GM12878 (cell line): ENCODE measurements around the gene LRRC58. TPM values are rescaled to one million over a fixed set of nuclear protein-coding genes. Genes with fewer than 3 reads are reported as not detected.

Experiments
- ATAC-seq: fragments of 200-7000 bp; cut with Tn5 transposase; 3 replicates; pipeline ENCODE4 v1.9.1; 2020; ENCODE audit warnings: mild to moderate bottlenecking, moderate library complexity
- BruUV-seq: library from RNA; stranded (reverse); fragments of 400-500 nt; replicated peaks from 2 replicates; lab custom pipeline; 2021; lab: Mats Ljungman, UMichigan
- CTCF ChIA-PET: fragments of 300-600 bp; sonication (Branson Sonifier 250); formaldehyde crosslinking; extraction: SDS; loops from one replicate; lab custom pipeline; 2021; ENCODE audit warnings: inconsistent platforms; lab: Yijun Ruan, JAX
- POLR2A ChIA-PET: fragments of 350-600 bp; formaldehyde crosslinking; extraction: SDS; loops from one replicate; lab custom pipeline; 2021; ENCODE audit warnings: inconsistent platforms; lab: Charles Lee
- RAD21 ChIA-PET: fragments of 300-600 bp; sonication (Branson Sonifier 250); formaldehyde crosslinking; loops from one replicate; lab custom pipeline; 2023; ENCODE audit warnings: antibody characterized with exemption; ENCODE audit not compliant: unreplicated experiment; lab: Charles Lee
- SMC1A ChIA-PET: fragments of 300-600 bp; sonication (Branson Sonifier 250); formaldehyde crosslinking; loops from one replicate; lab custom pipeline; 2023; ENCODE audit not compliant: unreplicated experiment, uncharacterized antibody; lab: Charles Lee
- DNase-seq: peaks from one replicate; pipeline ENCODE4 v3.0.0-alpha.2; 2011; ENCODE audit warnings: low read depth, low spot score
- FAIRE-seq: peaks from 3 replicates; lab custom pipeline; 2011; peaks lifted over from hg19 to GRCh38; lab: Jason Lieb, UNC
- H2AFZ ChIP-seq: 2 replicates; pipeline ENCODE4 v1.6.0; 2011; ENCODE audit warnings: low read depth, low read length, control low read depth; ENCODE audit not compliant: control insufficient read depth
- H3K27ac ChIP-seq: 2 replicates; pipeline ENCODE4 v1.5.1; 2011; ENCODE audit warnings: control low read depth; ENCODE audit not compliant: control insufficient read depth, insufficient read depth
- H3K27me3 ChIP-seq, 2 experiments: replicated peaks in 1 of 2; 2 replicates each; pipeline versions ENCODE4 v1.6.0 to v1.6.1; 2011; ENCODE audit warnings: low read length in 1 of 2; ENCODE audit not compliant: control insufficient read depth in 2 of 2, insufficient read depth in 2 of 2
- H3K36me3 ChIP-seq, 2 experiments: 2 replicates each; pipeline ENCODE4 v1.5.1; 2011; ENCODE audit warnings: low read length in 1 of 2; ENCODE audit not compliant: control insufficient read depth in 2 of 2, insufficient read depth in 2 of 2
- H3K4me1 ChIP-seq: 2 replicates; pipeline ENCODE4 v1.6.1; 2011; ENCODE audit warnings: mild to moderate bottlenecking, low read length, moderate library complexity, mixed read lengths; ENCODE audit not compliant: control insufficient read depth, insufficient read depth
- H3K4me2 ChIP-seq: 2 replicates; pipeline ENCODE4 v1.6.0; 2011; ENCODE audit warnings: control low read depth; ENCODE audit not compliant: control insufficient read depth, insufficient read depth
- H3K4me3 ChIP-seq: fragments of 200-600 bp; sonication (generic); 2 replicates; pipeline ENCODE4 v1.5.1; 2016
- H3K79me2 ChIP-seq: 2 replicates; pipeline ENCODE4 v1.6.0; 2011; ENCODE audit warnings: low read length; ENCODE audit not compliant: control insufficient read depth, insufficient read depth
- H3K9ac ChIP-seq: 2 replicates; pipeline ENCODE4 v1.8.0; 2011; ENCODE audit warnings: low read length, control low read depth, mixed read lengths; ENCODE audit not compliant: control insufficient read depth, insufficient read depth
- H3K9me3 ChIP-seq: replicated peaks from 3 replicates; pipeline ENCODE4 v1.5.1; 2011; ENCODE audit warnings: mild to moderate bottlenecking, low read length; ENCODE audit not compliant: control insufficient read depth, insufficient read depth
- H4K20me1 ChIP-seq: 2 replicates; pipeline ENCODE4 v1.6.0; 2011; ENCODE audit not compliant: control insufficient read depth, insufficient read depth
- BRCA1 ChIP-seq: IDR thresholded peaks from 2 replicates; pipeline ENCODE4 v1.6.1; 2011; ENCODE audit warnings: low read depth, low read length, improper control_type of control experiment
- ESRRA ChIP-seq: IDR thresholded peaks from 2 replicates; pipeline ENCODE4 v1.6.1; 2012; ENCODE audit warnings: mild to moderate bottlenecking, low read length, improper control_type of control experiment
- KLF5 ChIP-seq: fragments of 450-650 bp; IDR thresholded peaks from 2 replicates; pipeline ENCODE4 v1.6.1; 2014; ENCODE audit warnings: mild to moderate bottlenecking; ENCODE audit not compliant: partially characterized antibody
- MEF2A ChIP-seq: IDR thresholded peaks from 2 replicates; pipeline ENCODE4 v1.6.1; 2011; ENCODE audit warnings: low read depth, mild to moderate bottlenecking, low read length, moderate library complexity; ENCODE audit not compliant: insufficient read depth
- RAD21 ChIP-seq: IDR thresholded peaks from 2 replicates; pipeline ENCODE4 v1.6.1; 2011; ENCODE audit warnings: mild to moderate bottlenecking, low read depth, low read length, moderate library complexity; ENCODE audit not compliant: insufficient read depth
- SRF ChIP-seq, 2 experiments: IDR thresholded peaks; 2 replicates each; pipeline ENCODE4 v1.6.1; 2011; ENCODE audit warnings: low read depth in 2 of 2, low read length in 2 of 2, mild to moderate bottlenecking in 1 of 2, moderate library complexity in 1 of 2
- YY1 ChIP-seq: IDR thresholded peaks from 2 replicates; pipeline ENCODE4 v1.6.1; 2011; ENCODE audit warnings: low read depth, mild to moderate bottlenecking, low read length
- ZNF207 ChIP-seq: fragments of 450-650 bp; IDR thresholded peaks from 2 replicates; pipeline ENCODE4 v1.6.1; 2014; ENCODE audit warnings: antibody characterized with exemption, mild to moderate bottlenecking, borderline replicate concordance
- ZNF24 ChIP-seq: fragments of 450-650 bp; IDR thresholded peaks from 2 replicates; pipeline ENCODE4 v1.6.1; 2017; ENCODE audit warnings: antibody characterized with exemption, mild to moderate bottlenecking
- ZNF384 ChIP-seq: IDR thresholded peaks from 2 replicates; pipeline ENCODE4 v1.6.1; 2012; ENCODE audit warnings: low read depth, mild to moderate bottlenecking, low read length, improper control_type of control experiment, borderline replicate concordance
- WGBS: methylation state at CpG from one replicate; pipeline ENCODE4 v1.1.6; 2016; ENCODE audit warnings: low lambda C conversion rate; ENCODE audit not compliant: insufficient replicate concordance, insufficient coverage; ENCODE audit errors: missing lambda C conversion rate; 5-methylcytosine and 5-hydroxymethylcytosine counted together
- in situ Hi-C: fragments of 300-500 bp; cut with MboI; formaldehyde crosslinking; loops from 9 replicates; pipeline ENCODE4 v1.14.3; 2018; ENCODE audit warnings: mixed read lengths
- intact Hi-C: fragments of 100-400 bp; cut with micrococcal nuclease; formaldehyde crosslinking; loops from one replicate; pipeline ENCODE4 v1.14.2; 2022; ENCODE audit not compliant: unreplicated experiment
- polyA plus RNA-seq, 11 experiments: library from polyadenylated mRNA; depleted of rRNA in 4 of 11; unstranded in 6 of 11; stranded (reverse) in 5 of 11; fragments of >200 nt; fragmentation: Nextera tagmentation in 4 of 11; fragmentation: Illumina TruSeq in 1 of 11; extraction: Ambion mirVana in 4 of 11; extraction: Trizol in 1 of 11; gene quantifications; 1 replicate in 1 of 11; 2 replicates in 10 of 11; pipeline versions ENCODE4 v1.2.1 to v1.2.3, GENCODE V29; 2011 to 2016; ENCODE audit warnings: inconsistent platforms in 2 of 11, missing spikeins in 2 of 11, low read depth in 1 of 11
- total RNA-seq, 4 experiments: library from RNA; depleted of rRNA in 3 of 4; stranded (reverse); fragments of >200 nt in 3 of 4; fragmentation: Illumina TruSeq in 1 of 4; extraction: Trizol in 1 of 4; gene quantifications; 2 replicates each; pipeline versions ENCODE4 v1.2.1 to v1.2.3, GENCODE V29; 2013 to 2021
- TF ChIP-seq, protein P1 (sequence below): fragments of 450-650 bp; IDR thresholded peaks from 2 replicates; pipeline ENCODE4 v1.6.1; 2014; ENCODE audit warnings: mild to moderate bottlenecking
- TF ChIP-seq, protein P2 (sequence below): fragments of 450-650 bp; IDR thresholded peaks from 2 replicates; pipeline ENCODE4 v1.6.1; 2016; ENCODE audit warnings: mild to moderate bottlenecking, moderate library complexity, borderline replicate concordance
- TF ChIP-seq, protein P3 (sequence below): IDR thresholded peaks from 2 replicates; pipeline ENCODE4 v1.6.1; 2012; ENCODE audit warnings: mild to moderate bottlenecking, low read depth, low read length

LRRC58 gene
- total and polyA plus RNA-seq, 10 of the 15 experiments (the other 5 are each of a cell fraction or from before 2014, with no cell fraction given), result 7.7 to 29.5 (median 18.8) TPM

DNA sequence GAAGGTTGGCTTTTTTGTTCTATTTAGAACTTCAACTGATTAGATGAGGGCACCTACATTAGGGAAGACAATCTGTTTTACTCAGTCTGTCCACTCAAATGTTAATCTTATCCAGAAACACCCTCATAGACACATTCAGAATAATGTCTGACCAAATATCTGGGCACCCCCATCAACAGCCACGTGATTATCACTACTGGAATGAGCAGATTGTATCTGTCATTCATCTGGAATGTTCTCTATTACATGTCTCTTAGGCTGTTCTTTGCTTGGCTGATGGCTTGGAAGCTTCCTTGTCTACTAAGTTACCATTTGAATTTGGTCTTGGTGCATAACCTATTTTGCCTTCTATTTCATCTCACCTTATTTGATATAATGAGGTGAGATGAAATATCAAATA, 15.7 kb upstream of the LRRC58 start:
- Histone ChIP-seq H3K79me2 (no peaks in the 10 kb centered on the region), H3K9me3 (no peaks in the 10 kb centered on the region; the same call in 2 of the 3 replicates), H3K27me3 (peaks cover 0 to 4% of the 10 kb centered on the region in 2 experiments; a peak in 3 of 4 replicates), H3K4me1 (no peaks in the 10 kb centered on the region), H3K36me3 (no peaks in the 10 kb centered on the region), H4K20me1 (no peaks in the 10 kb centered on the region), H2AFZ (no peak overlapping the region), H3K9ac (no peak overlapping the region), H3K4me2 (no peak overlapping the region), H3K27ac (no peak overlapping the region), H3K4me3 (no peak overlapping the region)
- intact Hi-C loops (no loop called here), in situ Hi-C loops (no loop called here)
- RAD21 ChIA-PET, result no interaction called here
- no peak for TF ChIP-seq ZNF24
- TF ChIP-seq ZNF384, result no peak
- no peak for TF ChIP-seq KLF5
- TF ChIP-seq YY1, result no peak
- TF ChIP-seq, protein P1, sequence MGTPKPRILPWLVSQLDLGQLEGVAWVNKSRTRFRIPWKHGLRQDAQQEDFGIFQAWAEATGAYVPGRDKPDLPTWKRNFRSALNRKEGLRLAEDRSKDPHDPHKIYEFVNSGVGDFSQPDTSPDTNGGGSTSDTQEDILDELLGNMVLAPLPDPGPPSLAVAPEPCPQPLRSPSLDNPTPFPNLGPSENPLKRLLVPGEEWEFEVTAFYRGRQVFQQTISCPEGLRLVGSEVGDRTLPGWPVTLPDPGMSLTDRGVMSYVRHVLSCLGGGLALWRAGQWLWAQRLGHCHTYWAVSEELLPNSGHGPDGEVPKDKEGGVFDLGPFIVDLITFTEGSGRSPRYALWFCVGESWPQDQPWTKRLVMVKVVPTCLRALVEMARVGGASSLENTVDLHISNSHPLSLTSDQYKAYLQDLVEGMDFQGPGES, result no peak
- TF ChIP-seq, protein P2, sequence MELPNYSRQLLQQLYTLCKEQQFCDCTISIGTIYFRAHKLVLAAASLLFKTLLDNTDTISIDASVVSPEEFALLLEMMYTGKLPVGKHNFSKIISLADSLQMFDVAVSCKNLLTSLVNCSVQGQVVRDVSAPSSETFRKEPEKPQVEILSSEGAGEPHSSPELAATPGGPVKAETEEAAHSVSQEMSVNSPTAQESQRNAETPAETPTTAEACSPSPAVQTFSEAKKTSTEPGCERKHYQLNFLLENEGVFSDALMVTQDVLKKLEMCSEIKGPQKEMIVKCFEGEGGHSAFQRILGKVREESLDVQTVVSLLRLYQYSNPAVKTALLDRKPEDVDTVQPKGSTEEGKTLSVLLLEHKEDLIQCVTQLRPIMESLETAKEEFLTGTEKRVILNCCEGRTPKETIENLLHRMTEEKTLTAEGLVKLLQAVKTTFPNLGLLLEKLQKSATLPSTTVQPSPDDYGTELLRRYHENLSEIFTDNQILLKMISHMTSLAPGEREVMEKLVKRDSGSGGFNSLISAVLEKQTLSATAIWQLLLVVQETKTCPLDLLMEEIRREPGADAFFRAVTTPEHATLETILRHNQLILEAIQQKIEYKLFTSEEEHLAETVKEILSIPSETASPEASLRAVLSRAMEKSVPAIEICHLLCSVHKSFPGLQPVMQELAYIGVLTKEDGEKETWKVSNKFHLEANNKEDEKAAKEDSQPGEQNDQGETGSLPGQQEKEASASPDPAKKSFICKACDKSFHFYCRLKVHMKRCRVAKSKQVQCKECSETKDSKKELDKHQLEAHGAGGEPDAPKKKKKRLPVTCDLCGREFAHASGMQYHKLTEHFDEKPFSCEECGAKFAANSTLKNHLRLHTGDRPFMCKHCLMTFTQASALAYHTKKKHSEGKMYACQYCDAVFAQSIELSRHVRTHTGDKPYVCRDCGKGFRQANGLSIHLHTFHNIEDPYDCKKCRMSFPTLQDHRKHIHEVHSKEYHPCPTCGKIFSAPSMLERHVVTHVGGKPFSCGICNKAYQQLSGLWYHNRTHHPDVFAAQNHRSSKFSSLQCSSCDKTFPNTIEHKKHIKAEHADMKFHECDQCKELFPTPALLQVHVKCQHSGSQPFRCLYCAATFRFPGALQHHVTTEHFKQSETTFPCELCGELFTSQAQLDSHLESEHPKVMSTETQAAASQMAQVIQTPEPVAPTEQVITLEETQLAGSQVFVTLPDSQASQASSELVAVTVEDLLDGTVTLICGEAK, result no peak
- no peak for TF ChIP-seq ESRRA
- no peak for TF ChIP-seq BRCA1
- no peak for TF ChIP-seq MEF2A
- TF ChIP-seq, protein P3, sequence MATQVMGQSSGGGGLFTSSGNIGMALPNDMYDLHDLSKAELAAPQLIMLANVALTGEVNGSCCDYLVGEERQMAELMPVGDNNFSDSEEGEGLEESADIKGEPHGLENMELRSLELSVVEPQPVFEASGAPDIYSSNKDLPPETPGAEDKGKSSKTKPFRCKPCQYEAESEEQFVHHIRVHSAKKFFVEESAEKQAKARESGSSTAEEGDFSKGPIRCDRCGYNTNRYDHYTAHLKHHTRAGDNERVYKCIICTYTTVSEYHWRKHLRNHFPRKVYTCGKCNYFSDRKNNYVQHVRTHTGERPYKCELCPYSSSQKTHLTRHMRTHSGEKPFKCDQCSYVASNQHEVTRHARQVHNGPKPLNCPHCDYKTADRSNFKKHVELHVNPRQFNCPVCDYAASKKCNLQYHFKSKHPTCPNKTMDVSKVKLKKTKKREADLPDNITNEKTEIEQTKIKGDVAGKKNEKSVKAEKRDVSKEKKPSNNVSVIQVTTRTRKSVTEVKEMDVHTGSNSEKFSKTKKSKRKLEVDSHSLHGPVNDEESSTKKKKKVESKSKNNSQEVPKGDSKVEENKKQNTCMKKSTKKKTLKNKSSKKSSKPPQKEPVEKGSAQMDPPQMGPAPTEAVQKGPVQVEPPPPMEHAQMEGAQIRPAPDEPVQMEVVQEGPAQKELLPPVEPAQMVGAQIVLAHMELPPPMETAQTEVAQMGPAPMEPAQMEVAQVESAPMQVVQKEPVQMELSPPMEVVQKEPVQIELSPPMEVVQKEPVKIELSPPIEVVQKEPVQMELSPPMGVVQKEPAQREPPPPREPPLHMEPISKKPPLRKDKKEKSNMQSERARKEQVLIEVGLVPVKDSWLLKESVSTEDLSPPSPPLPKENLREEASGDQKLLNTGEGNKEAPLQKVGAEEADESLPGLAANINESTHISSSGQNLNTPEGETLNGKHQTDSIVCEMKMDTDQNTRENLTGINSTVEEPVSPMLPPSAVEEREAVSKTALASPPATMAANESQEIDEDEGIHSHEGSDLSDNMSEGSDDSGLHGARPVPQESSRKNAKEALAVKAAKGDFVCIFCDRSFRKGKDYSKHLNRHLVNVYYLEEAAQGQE, result no peak
- TF ChIP-seq SRF (IDR thresholded peaks at IDR 0.05; ENCODE audit: low read depth in 2 of 2, low read length in 2 of 2), result no peak
- TF ChIP-seq ZNF207, result no peak
- TF ChIP-seq RAD21, result no peak
- FAIRE-seq (no peak), DNase-seq (no peak), ATAC-seq (no peak)
- SMC1A ChIA-PET, result no interaction called here
- WGBS, result 0% methylated on average over 1 of the region's 1 CpG
- POLR2A ChIA-PET, result no interaction called here
- no TSS peak for BruUV-seq
- CTCF ChIA-PET, result no interaction called here
